Neuronal stem cell (in vitro differentiated cells): ENCODE data around the gene SORCS2.

Experiments used
- DNase-seq: peaks from one replicate; pipeline ENCODE4 v3.0.0-alpha.2; 2013; ENCODE audit warnings: low spot score
- H2AFZ ChIP-seq: one replicate; pipeline ENCODE4 v1.6.1; 2013; ENCODE audit warnings: mild to moderate bottlenecking, low read length, inconsistent platforms
- H2AK5ac ChIP-seq: 2 replicates; pipeline ENCODE4 v1.6.1; 2013; ENCODE audit warnings: low read depth, mild to moderate bottlenecking, inconsistent platforms, low read length, moderate library complexity, mixed read lengths
- H2BK120ac ChIP-seq: 2 replicates; pipeline ENCODE4 v1.6.1; 2013; ENCODE audit warnings: low read depth, mild to moderate bottlenecking, inconsistent platforms, low read length, moderate library complexity, mixed read lengths
- H2BK12ac ChIP-seq: one replicate; pipeline ENCODE4 v1.6.1; 2013; ENCODE audit warnings: low read length, inconsistent platforms
- H2BK15ac ChIP-seq: 2 replicates; pipeline ENCODE4 v1.6.1; 2013; ENCODE audit warnings: mild to moderate bottlenecking, low read length, inconsistent platforms, mixed read lengths
- H2BK5ac ChIP-seq: one replicate; pipeline ENCODE4 v1.6.1; 2013; ENCODE audit warnings: inconsistent platforms, mild to moderate bottlenecking, low read length, moderate library complexity
- H3K14ac ChIP-seq: one replicate; pipeline ENCODE4 v1.6.1; 2013; ENCODE audit warnings: low read length, inconsistent platforms
- H3K18ac ChIP-seq: 2 replicates; pipeline ENCODE4 v1.6.1; 2013; ENCODE audit warnings: low read length, inconsistent platforms
- H3K23ac ChIP-seq: 2 replicates; pipeline ENCODE4 v1.6.1; 2013; ENCODE audit warnings: low read depth, mild to moderate bottlenecking, mixed read lengths, low read length, inconsistent platforms; ENCODE audit not compliant: poor library complexity
- H3K27ac ChIP-seq: replicated peaks from 3 replicates; pipeline ENCODE4 v1.5.1; 2013; ENCODE audit warnings: low read length, inconsistent platforms
- H3K27me3 ChIP-seq, 3 experiments: 2 replicates each; pipeline ENCODE4 v1.6.1; 2013; ENCODE audit warnings: low read length in 3 of 3, mild to moderate bottlenecking in 2 of 3, inconsistent platforms in 1 of 3, low read depth in 1 of 3, mixed read lengths in 1 of 3, moderate library complexity in 1 of 3; ENCODE audit not compliant: control insufficient read depth in 3 of 3, insufficient read depth in 3 of 3
- H3K36me3 ChIP-seq, 2 donors: replicated peaks in 1 of 2; 2 replicates each; pipeline ENCODE4 v1.6.1; 2013; ENCODE audit warnings: low read length in 2 of 2; ENCODE audit not compliant: control insufficient read depth in 2 of 2, insufficient read depth in 2 of 2
- H3K4ac ChIP-seq: 2 replicates; pipeline ENCODE4 v1.6.1; 2013; ENCODE audit warnings: inconsistent platforms, mild to moderate bottlenecking, low read length, moderate library complexity
- H3K4me1 ChIP-seq, 2 donors: 1 replicate in 1 of 2; 2 replicates in 1 of 2; pipeline ENCODE4 v1.6.1; 2013; ENCODE audit warnings: low read length in 2 of 2, low read depth in 1 of 2; ENCODE audit not compliant: control insufficient read depth in 2 of 2, insufficient read depth in 1 of 2
- H3K4me2 ChIP-seq: one replicate; pipeline ENCODE4 v1.6.1; 2013; ENCODE audit warnings: mild to moderate bottlenecking, low read length, inconsistent platforms; ENCODE audit not compliant: insufficient read depth, poor library complexity, severe bottlenecking
- H3K4me3 ChIP-seq, 2 donors: 2 replicates each; pipeline ENCODE4 v1.5.1; 2013; ENCODE audit warnings: low read length in 2 of 2, mild to moderate bottlenecking in 2 of 2, inconsistent platforms in 1 of 2, moderate library complexity in 1 of 2
- H3K79me1 ChIP-seq: one replicate; pipeline ENCODE4 v1.6.1; 2013; ENCODE audit warnings: low read depth, mild to moderate bottlenecking, inconsistent platforms, low read length, moderate library complexity
- H3K9ac ChIP-seq: one replicate; pipeline ENCODE4 v1.6.1; 2013; ENCODE audit warnings: mild to moderate bottlenecking, low read depth, low read length, inconsistent platforms; ENCODE audit not compliant: poor library complexity
- H3K9me3 ChIP-seq, 2 donors: replicated peaks in 1 of 2; 2 replicates each; pipeline versions ENCODE3 to v1.6.1; 2013; ENCODE audit warnings: low read length in 2 of 2, mild to moderate bottlenecking in 2 of 2, inconsistent platforms in 1 of 2, low read depth in 1 of 2, mixed read lengths in 1 of 2, moderate library complexity in 1 of 2; ENCODE audit not compliant: control insufficient read depth in 2 of 2, insufficient read depth in 1 of 2
- H4K8ac ChIP-seq: one replicate; pipeline ENCODE4 v1.6.1; 2013; ENCODE audit warnings: low read depth, mild to moderate bottlenecking, inconsistent platforms, low read length, moderate library complexity
- H4K91ac ChIP-seq: one replicate; pipeline ENCODE4 v1.6.1; 2013; ENCODE audit warnings: low read length, low read depth, mild to moderate bottlenecking, inconsistent platforms; ENCODE audit not compliant: poor library complexity
- WGBS, 2 donors: extraction: QIAGEN DNeasy Blood & Tissue Kit; methylation state at CpG; one replicate each; pipeline ENCODE4 v1.1.7; 2013; ENCODE audit warnings: missing lambda C conversion rate in 2 of 2, mixed read lengths in 1 of 2; ENCODE audit not compliant: insufficient read length in 2 of 2, insufficient replicate concordance in 1 of 2; ENCODE audit errors: extremely low coverage in 2 of 2; 5-methylcytosine and 5-hydroxymethylcytosine counted together

Gene SORCS2

DNA sequence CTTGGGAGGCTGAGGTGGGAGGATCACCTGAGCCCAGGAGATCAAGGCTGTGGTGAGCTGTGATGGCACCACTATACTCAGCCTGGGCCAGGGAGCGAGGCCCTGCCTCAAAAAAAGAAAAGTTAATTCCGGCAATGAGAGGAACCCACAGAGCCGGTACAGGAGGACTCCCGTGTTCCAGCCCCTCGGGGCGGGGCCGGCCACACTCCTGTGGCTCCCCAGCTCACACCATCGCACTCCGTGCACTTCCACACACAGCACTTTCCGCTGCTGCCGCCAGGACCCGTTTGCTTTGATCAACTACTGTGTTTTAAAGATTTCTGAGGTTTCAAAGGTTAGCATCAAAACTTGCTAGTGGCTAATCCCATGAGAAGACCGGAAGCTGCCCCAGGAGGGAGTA, 575.6 kb downstream of the SORCS2 start:
- Histone ChIP-seq H2BK12ac (no peak overlapping the region), H3K18ac (no peak overlapping the region), H2BK15ac (no peak overlapping the region), H4K8ac (no peak overlapping the region), H4K91ac (no peak overlapping the region), H3K23ac (no peak overlapping the region), H3K36me3 (peaks cover 9 to 24% of the 10 kb centered on the region in 2 donors), H3K27ac (no peak overlapping the region), H2AK5ac (no peak overlapping the region), H3K79me1 (peaks cover 2% of the 10 kb centered on the region), H3K9me3 (no peaks in the 10 kb centered on the region), H3K4ac (no peak overlapping the region), H3K4me3 (no peak overlapping the region), H2BK5ac (no peak overlapping the region), H3K4me2 (no peak overlapping the region), H3K4me1 (peaks cover 10 to 21% of the 10 kb centered on the region in 2 donors), H2AFZ (no peak overlapping the region), H3K14ac (no peak overlapping the region), H3K9ac (no peak overlapping the region), H3K27me3 (no peaks in the 10 kb centered on the region), H2BK120ac (no peak overlapping the region)
- DNase-seq, result no peak
- no CpG with 5 or more reads among the region's 13 CpGs for WGBS, 2 donors

GRCh38 chr4:7768736-7769135, 576.4 kb downstream of the SORCS2 start:
- no peak overlapping the region for H3K4me3 ChIP-seq
- H2BK12ac ChIP-seq, result no peak overlapping the region
- H2BK15ac ChIP-seq, result no peak overlapping the region
- H3K4me2 ChIP-seq, result no peak overlapping the region
- H2AK5ac ChIP-seq, result no peak overlapping the region
- no peaks in the 10 kb centered on the region for H3K9me3 ChIP-seq
- H3K79me1 ChIP-seq, result peaks cover 2% of the 10 kb centered on the region
- no peak for DNase-seq
- H2BK5ac ChIP-seq, result no peak overlapping the region
- H3K27ac ChIP-seq, result no peak overlapping the region
- peaks cover 9 to 28% of the 10 kb centered on the region in 2 donors for H3K36me3 ChIP-seq
- no peak overlapping the region for H3K9ac ChIP-seq
- H3K23ac ChIP-seq, result no peak overlapping the region
- no CpG with 5 or more reads among the region's 16 CpGs for whole genome bisulfite sequencing, 2 donors
- H4K91ac ChIP-seq, result no peak overlapping the region
- H3K27me3 ChIP-seq, result no peaks in the 10 kb centered on the region
- no peak overlapping the region for H3K4ac ChIP-seq
- H2BK120ac ChIP-seq, result no peak overlapping the region
- no peak overlapping the region for H2AFZ ChIP-seq
- H3K18ac ChIP-seq, result peak overlapping the region; percentile 19
- H4K8ac ChIP-seq, result no peak overlapping the region
- peaks cover 10 to 21% of the 10 kb centered on the region in 2 donors for H3K4me1 ChIP-seq
- H3K14ac ChIP-seq, result no peak overlapping the region

GRCh38 chr4:7769396-7770223, 577.3 kb downstream of the SORCS2 start:
- H2AFZ ChIP-seq, result no peak overlapping the region

DNA sequence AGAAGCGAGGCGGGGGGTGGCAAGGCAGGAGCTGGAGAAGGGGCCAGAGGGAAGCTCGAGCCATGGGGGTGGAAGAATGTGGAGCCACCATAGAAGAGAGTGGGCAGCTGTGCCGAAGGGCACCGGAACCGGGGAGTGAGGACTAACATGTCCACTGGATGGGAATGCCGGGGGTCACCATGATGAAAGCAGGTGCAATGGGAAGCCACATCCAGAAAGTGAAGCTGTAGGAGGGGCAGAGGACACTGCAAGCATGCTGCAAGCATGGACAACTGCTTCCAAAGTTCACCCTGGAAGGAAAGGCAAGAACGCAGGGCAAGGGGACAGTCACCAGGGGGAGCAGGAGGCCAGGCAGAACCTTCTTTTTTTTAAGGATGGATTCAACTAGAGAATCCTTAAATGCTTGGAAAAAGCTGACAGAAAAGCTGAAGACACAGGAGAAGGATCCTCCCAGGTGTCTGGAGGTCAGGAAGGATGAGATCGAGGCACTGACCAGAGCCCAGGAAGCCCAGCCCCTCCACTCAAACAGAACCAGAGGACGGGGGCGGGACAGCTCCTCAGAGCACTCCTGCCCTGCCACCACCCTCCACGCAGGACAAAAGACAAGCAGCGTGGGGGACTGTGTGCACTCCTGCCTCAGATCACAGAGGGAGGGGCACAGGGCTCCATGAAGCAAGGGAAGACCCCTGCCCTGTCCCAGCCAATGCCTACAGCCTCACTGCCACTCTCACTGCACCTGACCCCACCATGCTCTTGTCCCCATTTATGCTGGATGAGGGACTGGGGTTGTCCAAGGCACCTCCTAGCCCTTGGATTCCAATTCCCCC, 578.1 kb downstream of the SORCS2 start:
- H2BK12ac ChIP-seq, result no peak overlapping the region
- H3K79me1 ChIP-seq, result peaks cover 1% of the 10 kb centered on the region
- H3K4me3 ChIP-seq, result no peak overlapping the region
- peak; percentile 18 for DNase-seq
- H3K27ac ChIP-seq, result no peak overlapping the region
- no peak overlapping the region for H4K91ac ChIP-seq
- no peak overlapping the region for H3K4me2 ChIP-seq
- H3K9me3 ChIP-seq, result no peaks in the 10 kb centered on the region
- H2AK5ac ChIP-seq, result peak overlapping the region; percentile 36
- H3K9ac ChIP-seq, result peak overlapping the region; percentile 75
- peak overlapping the region; percentile 93 for H2BK5ac ChIP-seq
- no peaks in the 10 kb centered on the region for H3K27me3 ChIP-seq
- H3K23ac ChIP-seq, result peak overlapping the region; percentile 67
- H3K18ac ChIP-seq, result peak overlapping the region; percentile 83
- peaks cover 8 to 35% of the 10 kb centered on the region in 2 donors for H3K36me3 ChIP-seq
- no CpG with 5 or more reads among the region's 13 CpGs for WGBS, 2 donors
- H2BK120ac ChIP-seq, result no peak overlapping the region
- no peak overlapping the region for H2AFZ ChIP-seq
- peak overlapping the region; percentile 3 for H3K14ac ChIP-seq
- H3K4me1 ChIP-seq, result peaks cover 16 to 21% of the 10 kb centered on the region in 2 donors
- peak overlapping the region; percentile 12 for H2BK15ac ChIP-seq
- peak overlapping the region; percentile 27 for H3K4ac ChIP-seq
- no peak overlapping the region for H4K8ac ChIP-seq

More at GRCh38 chr4:7769396-7770223, 577.3 kb downstream of the SORCS2 start:
- H3K18ac ChIP-seq, result peak overlapping the region; percentile 83
- peak overlapping the region; percentile 27 for H3K4ac ChIP-seq
- DNase-seq, result no peak
- H3K9me3 ChIP-seq, result no peaks in the 10 kb centered on the region
- no peak overlapping the region for H3K4me3 ChIP-seq
- peak overlapping the region; percentile 68 for H2BK12ac ChIP-seq
- peak overlapping the region; percentile 12 for H2BK15ac ChIP-seq
- H3K36me3 ChIP-seq, result peaks cover 9 to 35% of the 10 kb centered on the region in 2 donors
- peaks cover 15 to 21% of the 10 kb centered on the region in 2 donors for H3K4me1 ChIP-seq
- peak overlapping the region; percentile 93 for H2BK5ac ChIP-seq
- H3K27ac ChIP-seq, result no peak overlapping the region
- H2BK120ac ChIP-seq, result no peak overlapping the region
- peak overlapping the region; percentile 67 for H3K23ac ChIP-seq
- peak overlapping the region; percentile 50 for H2AK5ac ChIP-seq
- no peaks in the 10 kb centered on the region for H3K27me3 ChIP-seq
- peaks cover 2% of the 10 kb centered on the region for H3K79me1 ChIP-seq
- H3K4me2 ChIP-seq, result no peak overlapping the region
- WGBS, 2 donors, result no CpG with 5 or more reads among the region's 20 CpGs
- H3K9ac ChIP-seq, result peak overlapping the region; percentile 67
- peak overlapping the region; percentile 9 for H4K8ac ChIP-seq
- no peak overlapping the region for H4K91ac ChIP-seq
- peak overlapping the region; percentile 31 for H3K14ac ChIP-seq
